Left ventricle myocardium inferior (tissue), 1 donor: ENCODE data around the gene TEN1. TPM values are rescaled to one million over a fixed set of nuclear protein-coding genes. Genes with fewer than 3 reads are reported as not detected.

Experiments
- DNase-seq: peaks from one replicate; pipeline ENCODE4 v3.0.0-alpha.2; 2020
- H3K27ac ChIP-seq: fragments of 200-600 bp; replicated peaks from 2 replicates; pipeline ENCODE4 v1.8.0; 2021
- H3K27me3 ChIP-seq: fragments of 200-600 bp; 2 replicates; pipeline ENCODE4 v1.8.0; 2021; ENCODE audit warnings: low read depth
- H3K36me3 ChIP-seq: fragments of 200-600 bp; 2 replicates; pipeline ENCODE4 v1.8.0; 2021
- H3K4me1 ChIP-seq: fragments of 200-600 bp; 2 replicates; pipeline ENCODE4 v1.8.0; 2021
- H3K4me3 ChIP-seq: fragments of 200-600 bp; 2 replicates; pipeline ENCODE4 v1.8.0; 2021; ENCODE audit warnings: mild to moderate bottlenecking, moderate library complexity
- H3K9me3 ChIP-seq: fragments of 200-600 bp; replicated peaks from 2 replicates; pipeline ENCODE4 v1.8.0; 2021
- intact Hi-C: fragments of 100-400 bp; cut with micrococcal nuclease; formaldehyde crosslinking; loops from one replicate; pipeline ENCODE4 v1.11.0; 2022
- total RNA-seq: library from RNA; stranded (reverse); fragmentation: NEBNext Ultra II Directional; extraction: Animal tissue kit (Norgen Biotek cat#: 25700); gene quantifications from one replicate; pipeline ENCODE4 v1.2.1, GENCODE V29; 2021
- TF ChIP-seq, protein P1 (sequence below): fragments of 200-600 bp; IDR thresholded peaks from 2 replicates; pipeline ENCODE4 v1.8.0; 2021; ENCODE audit warnings: antibody characterized with exemption, mild to moderate bottlenecking, borderline replicate concordance
- donor health status: DM: no; HTN: yes; CAD: no; lungs with severe emphysema.

TEN1 gene
- total RNA-seq, 1 donor from 2014 or later, result 5.3 TPM

GRCh38 chr17:75980188-75981018 lies 1.4 kb downstream of the TEN1 start:
- no peak for DNase-seq
- TF ChIP-seq, protein P1, sequence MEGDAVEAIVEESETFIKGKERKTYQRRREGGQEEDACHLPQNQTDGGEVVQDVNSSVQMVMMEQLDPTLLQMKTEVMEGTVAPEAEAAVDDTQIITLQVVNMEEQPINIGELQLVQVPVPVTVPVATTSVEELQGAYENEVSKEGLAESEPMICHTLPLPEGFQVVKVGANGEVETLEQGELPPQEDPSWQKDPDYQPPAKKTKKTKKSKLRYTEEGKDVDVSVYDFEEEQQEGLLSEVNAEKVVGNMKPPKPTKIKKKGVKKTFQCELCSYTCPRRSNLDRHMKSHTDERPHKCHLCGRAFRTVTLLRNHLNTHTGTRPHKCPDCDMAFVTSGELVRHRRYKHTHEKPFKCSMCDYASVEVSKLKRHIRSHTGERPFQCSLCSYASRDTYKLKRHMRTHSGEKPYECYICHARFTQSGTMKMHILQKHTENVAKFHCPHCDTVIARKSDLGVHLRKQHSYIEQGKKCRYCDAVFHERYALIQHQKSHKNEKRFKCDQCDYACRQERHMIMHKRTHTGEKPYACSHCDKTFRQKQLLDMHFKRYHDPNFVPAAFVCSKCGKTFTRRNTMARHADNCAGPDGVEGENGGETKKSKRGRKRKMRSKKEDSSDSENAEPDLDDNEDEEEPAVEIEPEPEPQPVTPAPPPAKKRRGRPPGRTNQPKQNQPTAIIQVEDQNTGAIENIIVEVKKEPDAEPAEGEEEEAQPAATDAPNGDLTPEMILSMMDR, result no peak
- Histone ChIP-seq H3K36me3 (peaks cover 6% of the 10 kb centered on the region), H3K4me1 (peaks cover 68% of the 10 kb centered on the region), H3K9me3 (no peaks in the 10 kb centered on the region), H3K27ac (peak overlapping the region; percentile 100), H3K4me3 (peak overlapping the region; percentile 91), H3K27me3 (no peaks in the 10 kb centered on the region)
- intact Hi-C loops, result no loop called here

DNA sequence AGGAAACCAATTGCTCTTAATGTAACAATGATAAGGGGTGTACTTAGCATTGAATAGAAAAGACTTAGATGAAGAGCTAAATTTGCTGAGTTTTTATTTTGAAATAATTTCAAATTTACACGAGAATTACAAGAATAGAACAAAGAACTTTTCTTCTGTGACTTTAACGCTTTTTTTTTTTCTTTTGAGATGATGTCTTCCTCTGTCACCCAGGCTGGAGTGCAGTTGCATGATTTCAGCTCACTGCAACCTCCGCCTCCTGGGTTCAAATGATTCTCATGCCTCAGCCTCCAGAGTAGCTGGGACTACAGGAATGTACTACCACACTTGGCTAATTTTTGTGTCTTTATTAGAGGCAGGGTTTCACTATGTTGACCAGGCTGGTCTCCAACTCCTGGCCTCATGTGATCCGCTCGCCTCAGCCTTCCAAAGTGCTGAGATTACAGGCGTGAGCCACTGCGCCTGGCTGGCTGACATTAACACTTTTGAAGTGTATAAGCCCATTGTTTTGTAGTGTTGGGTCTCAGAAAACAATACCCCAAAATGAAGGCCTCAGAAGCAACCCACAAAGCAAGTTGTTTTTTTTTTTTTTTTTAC lies 2.1 kb downstream of the TEN1 start:
- Histone ChIP-seq H3K9me3 (no peaks in the 10 kb centered on the region), H3K4me1 (peaks cover 61% of the 10 kb centered on the region), H3K36me3 (peaks cover 6% of the 10 kb centered on the region), H3K4me3 (no peak overlapping the region), H3K27ac (peak overlapping the region; percentile 100), H3K27me3 (no peaks in the 10 kb centered on the region)
- intact Hi-C loops, result no loop called here
- TF ChIP-seq, protein P1, result no peak
- DNase-seq, result no peak

- H3K36me3 ChIP-seq, result peaks cover 8% of the 10 kb centered on the region
- peaks cover 37% of the 10 kb centered on the region for H3K4me1 ChIP-seq
- no peak overlapping the region for H3K27ac ChIP-seq
- intact Hi-C loops, result no loop called here
- DNase-seq, result no peak
- TF ChIP-seq, protein P1, result no peak
- no peaks in the 10 kb centered on the region for H3K27me3 ChIP-seq
- H3K9me3 ChIP-seq, result no peaks in the 10 kb centered on the region
- no peak overlapping the region for H3K4me3 ChIP-seq
Measured at GRCh38 chr17:75983501-75984181, 4.6 kb downstream of the TEN1 start.

DNA sequence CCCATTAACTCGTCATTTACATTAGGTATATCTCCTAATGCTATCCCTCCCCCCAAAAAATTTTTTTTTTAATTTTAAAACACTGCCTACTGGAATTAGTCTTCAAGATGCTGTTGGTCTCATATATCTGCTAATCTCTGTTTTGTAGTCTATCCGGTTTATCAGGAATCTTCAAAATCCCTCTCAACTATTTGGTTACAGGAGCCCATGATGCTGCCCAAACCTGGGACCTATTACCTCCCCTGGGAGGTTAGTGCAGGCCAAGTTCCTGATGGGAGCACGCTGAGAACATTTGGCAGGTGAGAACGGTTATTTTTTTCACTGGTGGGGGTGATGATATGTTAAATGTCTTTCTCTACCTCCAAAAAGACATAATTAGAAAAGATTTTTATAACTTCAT lies 6.9 kb downstream of the TEN1 start:
- Histone ChIP-seq H3K4me3 (no peak overlapping the region), H3K9me3 (no peaks in the 10 kb centered on the region), H3K4me1 (peaks cover 17% of the 10 kb centered on the region), H3K36me3 (peaks cover 12% of the 10 kb centered on the region), H3K27me3 (no peaks in the 10 kb centered on the region), H3K27ac (no peak overlapping the region)
- TF ChIP-seq, protein P1, result no peak
- intact Hi-C loops, result no loop called here
- no peak for DNase-seq

- H3K27ac ChIP-seq, result no peak overlapping the region
- no peak overlapping the region for H3K4me3 ChIP-seq
- intact Hi-C loops, result no loop called here
- peaks cover 9% of the 10 kb centered on the region for H3K4me1 ChIP-seq
- no peaks in the 10 kb centered on the region for H3K27me3 ChIP-seq
- TF ChIP-seq, protein P1, result no peak
- H3K9me3 ChIP-seq, result no peaks in the 10 kb centered on the region
- no peak for DNase-seq
- peaks cover 23% of the 10 kb centered on the region for H3K36me3 ChIP-seq
Measured at GRCh38 chr17:75987041-75987440, 8.0 kb downstream of the TEN1 start.
